Activated CD4-positive, alpha-beta memory T cell treated with anti-CD3 and anti-CD28 coated beads, Interleukin-2, amount 10 ng/mL, durations not matched to agents 7 days and 5 days (primary cell): Measurements from ENCODE around the gene EDDM13. TPM values are rescaled to one million over a fixed set of nuclear protein-coding genes. Genes with fewer than 3 reads are reported as not detected.
"Not testable (repeated sequence)": the region's sequence is repeated elsewhere in the genome, so short reads cannot be mapped to it uniquely, and the experiment has no call there.

ENCODE experiments used
- CTCF ChIA-PET: fragments of 350-600 bp; sonication (Branson Sonifier 250); formaldehyde crosslinking; loops from one replicate; lab custom pipeline; 2021; ENCODE audit warnings: antibody characterized with exemption, inconsistent platforms; lab: Charles Lee
- POLR2A ChIA-PET: fragments of 350-600 bp; sonication (Branson Sonifier 250); formaldehyde crosslinking; loops from one replicate; lab custom pipeline; 2021; ENCODE audit warnings: antibody characterized with exemption; lab: Charles Lee
- DNase-seq: peaks from one replicate; pipeline ENCODE4 v3.0.0-alpha.2; 2020
- H3K27ac Mint-ChIP-seq: one replicate; pipeline ENCODE4 v1.8.0; 2021; ENCODE audit warnings: mild to moderate bottlenecking, mixed read lengths
- H3K27me3 Mint-ChIP-seq: one replicate; pipeline ENCODE4 v1.8.0; 2021; ENCODE audit warnings: mixed read lengths
- H3K36me3 Mint-ChIP-seq: one replicate; pipeline ENCODE4 v1.8.0; 2021; ENCODE audit warnings: low read depth, mixed read lengths
- H3K4me1 Mint-ChIP-seq: one replicate; pipeline ENCODE4 v1.8.0; 2021; ENCODE audit warnings: mixed read lengths
- H3K4me3 Mint-ChIP-seq: one replicate; pipeline ENCODE4 v1.8.0; 2021; ENCODE audit warnings: mild to moderate bottlenecking, mixed read lengths
- H3K9me3 Mint-ChIP-seq: one replicate; pipeline ENCODE4 v1.8.0; 2021; ENCODE audit warnings: mixed read lengths
- total RNA-seq, 2 experiments: library from RNA; stranded (reverse); gene quantifications; one replicate each; pipeline ENCODE4 v1.2.3, GENCODE V29; 2021

The EDDM13 gene
- total RNA-seq, 2 experiments from 2014 or later = 1.4 to 2.9 TPM

DNA sequence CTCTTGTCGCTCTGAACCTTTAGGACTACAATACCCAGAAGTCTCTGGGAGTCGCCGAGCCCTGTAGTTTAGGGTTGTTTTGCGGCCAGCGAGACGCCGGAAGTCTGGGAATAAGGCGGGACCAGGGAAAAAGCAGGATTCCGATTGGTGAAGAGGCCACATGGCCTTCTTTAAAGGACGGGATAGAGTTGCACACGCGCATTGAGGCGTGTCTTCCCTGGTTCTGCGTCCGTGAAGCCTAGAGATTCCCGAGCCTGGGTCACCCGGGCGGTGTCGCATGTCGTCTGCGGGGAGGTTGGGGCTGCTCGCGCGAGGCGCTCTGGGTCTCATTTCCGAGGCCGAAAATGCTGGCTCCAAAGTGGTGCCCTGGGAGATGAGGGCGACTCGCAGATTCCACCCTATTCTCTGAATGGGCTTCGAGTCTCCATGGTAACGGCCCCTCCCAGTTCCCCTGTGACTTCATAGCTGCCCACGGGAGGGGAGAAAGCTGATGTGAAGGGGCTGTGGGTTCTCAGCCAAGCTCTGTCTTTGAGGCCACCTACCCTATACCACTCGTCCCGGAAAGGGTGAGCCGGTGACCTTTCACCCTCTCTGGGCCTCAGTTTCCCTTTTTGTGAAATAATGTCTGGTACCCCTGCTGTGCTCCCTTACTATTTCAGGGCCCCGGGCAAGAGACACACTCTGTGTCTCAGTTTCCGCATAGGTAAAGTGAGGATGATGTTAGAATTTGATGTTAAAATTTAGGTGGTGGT is 42.7 kb downstream of the EDDM13 start:
- H3K4me3 Mint-ChIP-seq = peak overlapping the region; percentile 81
- CTCF ChIA-PET = interaction anchor here (0.9 to 3.4 kb wide), 4 partner anchors 18 to 240 kb away, joined by 3 to 17 read pairs (median 5); no protein-coding TSS in a partner anchor
- peak overlapping the region; percentile 97 for H3K27ac Mint-ChIP-seq
- H3K4me1 Mint-ChIP-seq = peaks cover 23% of the 10 kb centered on the region
- no peaks in the 10 kb centered on the region for H3K9me3 Mint-ChIP-seq
- H3K27me3 Mint-ChIP-seq = no peaks in the 10 kb centered on the region
- DNase-seq = peak; percentile 93
- POLR2A ChIA-PET = interaction anchor here (0.6 to 2.2 kb wide), 4 partner anchors 62 to 250 kb away, joined by 3 to 9 read pairs (median 4); partner anchors contain the start of gene ZNF787
- H3K36me3 Mint-ChIP-seq = peaks cover 12% of the 10 kb centered on the region

DNA sequence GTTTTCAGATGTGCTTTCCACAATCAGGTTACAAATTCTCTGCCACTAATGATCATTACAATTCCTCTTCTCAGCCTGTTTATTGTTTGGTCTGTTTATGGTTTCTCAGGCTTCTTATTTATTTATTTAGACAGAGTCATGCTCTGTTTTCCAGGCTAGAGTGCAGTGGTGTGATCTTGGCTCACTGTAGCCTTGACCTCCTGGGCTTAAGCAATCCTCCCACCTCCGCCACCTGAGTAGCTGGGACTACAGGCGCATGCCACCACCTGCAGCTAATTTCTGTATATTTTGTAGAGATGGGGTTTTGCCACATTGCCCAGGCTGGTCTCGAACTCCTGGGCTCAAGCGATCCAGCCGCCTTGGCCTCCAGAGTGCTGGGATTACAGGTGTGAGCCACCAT is 44.2 kb downstream of the EDDM13 start:
- peaks cover 10% of the 10 kb centered on the region for H3K36me3 Mint-ChIP-seq

DNA sequence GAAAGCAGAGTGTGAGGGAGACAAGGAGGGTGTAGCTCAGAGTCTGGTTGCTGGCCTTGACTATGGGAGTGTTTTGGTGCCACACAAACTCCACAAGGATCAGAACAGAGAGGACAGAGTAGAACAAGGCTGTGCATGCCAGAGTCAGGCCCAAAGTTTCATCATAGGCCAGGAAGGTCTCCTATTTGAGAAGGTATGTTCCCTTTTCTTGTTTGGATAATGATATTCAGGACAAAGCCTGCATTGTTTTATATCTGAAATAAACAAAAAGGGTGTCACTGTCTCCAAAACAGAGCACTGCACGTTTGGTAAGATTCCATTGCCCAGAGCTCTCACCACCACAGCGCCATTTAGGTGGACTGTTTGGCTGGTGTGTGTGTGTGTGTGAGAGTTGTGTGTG is 45.2 kb downstream of the EDDM13 start:
- H3K9me3 Mint-ChIP-seq = no peaks in the 10 kb centered on the region
- DNase-seq = no peak
- ChIA-PET POLR2A (no interaction called here), CTCF (interaction anchor here (1.3 to 1.7 kb wide), 2 partner anchors 8 to 16 kb away, joined by 3 to 4 read pairs; no protein-coding TSS in a partner anchor)
- no peak overlapping the region for H3K4me3 Mint-ChIP-seq
- H3K4me1 Mint-ChIP-seq = peaks cover 18% of the 10 kb centered on the region
- no peak overlapping the region for H3K27ac Mint-ChIP-seq
- no peaks in the 10 kb centered on the region for H3K27me3 Mint-ChIP-seq
- H3K36me3 Mint-ChIP-seq = peaks cover 4% of the 10 kb centered on the region

More for the DNA sequence above, 44.2 kb downstream of the EDDM13 start:
- DNase-seq = no peak
- ChIA-PET POLR2A (no interaction called here), CTCF (no interaction called here)
- H3K27me3 Mint-ChIP-seq = no peaks in the 10 kb centered on the region
- H3K9me3 Mint-ChIP-seq = no peaks in the 10 kb centered on the region
- H3K4me1 Mint-ChIP-seq = peaks cover 23% of the 10 kb centered on the region
- no peak overlapping the region for H3K27ac Mint-ChIP-seq
- H3K4me3 Mint-ChIP-seq = no peak overlapping the region

DNA sequence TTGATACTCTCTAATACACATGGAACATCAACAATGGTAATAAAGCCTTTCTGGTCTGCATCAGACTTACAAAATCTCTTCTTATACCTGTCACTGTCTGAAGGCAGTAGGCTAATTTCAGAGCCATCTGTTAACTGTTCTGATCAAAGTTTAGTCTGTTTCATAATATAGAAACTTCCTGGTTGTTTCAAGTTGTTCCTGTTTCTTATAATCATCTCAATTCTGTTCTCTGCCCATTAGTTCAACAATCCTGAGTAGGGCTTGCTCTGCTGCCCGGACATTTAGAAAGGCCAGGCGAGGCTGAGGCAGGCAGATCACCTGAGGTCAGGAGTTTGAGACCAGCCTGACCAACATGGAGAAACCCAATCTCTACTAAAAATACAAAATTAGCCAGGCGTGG is 47.4 kb downstream of the EDDM13 start:
- CTCF ChIA-PET = no interaction called here
- Mint-ChIP-seq H3K4me3 (no peak overlapping the region), H3K36me3 (no peaks in the 10 kb centered on the region), H3K27ac (no peak overlapping the region), H3K9me3 (no peaks in the 10 kb centered on the region), H3K4me1 (peaks cover 6% of the 10 kb centered on the region), H3K27me3 (no peaks in the 10 kb centered on the region)
- DNase-seq = no peak
- POLR2A ChIA-PET = no interaction called here

DNA sequence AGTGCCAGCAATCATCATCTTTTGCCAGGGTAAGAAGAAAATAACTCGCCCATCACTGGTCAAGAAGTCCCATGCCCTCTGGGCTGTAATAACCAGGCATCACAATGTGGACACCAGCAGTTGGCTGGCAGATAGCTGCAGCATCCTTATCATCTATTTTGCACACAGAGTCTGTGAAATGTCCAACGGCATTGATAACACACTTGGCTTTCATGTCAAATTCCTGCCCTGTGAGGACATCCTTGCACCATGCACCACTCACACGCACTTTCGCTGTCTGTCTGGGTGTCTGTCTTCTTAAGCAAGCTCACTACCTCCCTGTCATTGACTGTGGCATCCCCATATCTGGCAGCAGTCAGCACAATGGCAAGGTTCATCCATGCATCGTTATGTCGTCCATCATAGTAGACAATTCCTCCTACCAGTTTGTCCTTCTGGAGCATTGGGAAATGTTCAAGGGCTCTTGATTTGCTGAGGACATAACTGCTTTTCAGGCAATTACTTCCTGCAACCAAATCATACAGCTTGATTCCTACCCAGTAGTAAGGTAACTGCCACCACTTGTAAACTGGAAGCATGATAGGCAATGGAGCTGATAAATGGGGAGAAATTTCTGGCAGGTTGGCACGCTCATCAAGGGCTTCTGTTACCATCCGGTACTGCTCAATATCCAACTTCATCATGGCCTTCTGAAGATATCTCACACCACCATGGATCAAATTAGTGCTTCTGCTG is 48.9 kb downstream of the EDDM13 start:
- POLR2A ChIA-PET = no interaction called here
- H3K27me3 Mint-ChIP-seq = no peaks in the 10 kb centered on the region
- DNase-seq = no peak
- H3K4me3 Mint-ChIP-seq = no peak overlapping the region
- no peaks in the 10 kb centered on the region for H3K9me3 Mint-ChIP-seq
- no peaks in the 10 kb centered on the region for H3K36me3 Mint-ChIP-seq
- CTCF ChIA-PET = interaction anchor here (1.0 kb wide), 2 partner anchors 12 to 27 kb away, joined by 4 to 5 read pairs; no protein-coding TSS in a partner anchor
- H3K4me1 Mint-ChIP-seq = no peaks in the 10 kb centered on the region
- H3K27ac Mint-ChIP-seq = no peak overlapping the region

DNA sequence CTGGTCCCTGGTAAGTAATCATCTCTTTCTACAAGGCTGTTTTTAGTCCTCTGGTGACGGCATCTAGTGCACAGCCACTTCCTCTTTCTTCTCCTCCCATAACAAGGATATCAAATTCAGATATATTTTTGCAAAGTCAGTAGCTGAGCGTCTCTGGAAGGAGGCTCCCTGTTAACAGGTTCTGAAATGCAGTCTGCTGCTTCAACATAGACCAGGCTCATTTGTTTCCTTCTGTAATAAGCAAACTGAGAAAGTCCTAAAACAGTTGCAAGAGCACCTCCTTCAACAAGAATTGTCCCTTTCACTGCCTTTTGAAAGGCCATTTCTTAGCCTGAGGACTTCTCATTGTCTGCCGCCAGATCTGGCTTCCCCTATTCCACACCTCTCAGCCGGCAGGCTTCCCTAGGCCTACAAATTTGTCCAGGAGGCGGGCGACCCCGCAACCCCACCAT is 49.5 kb downstream of the EDDM13 start:
- ChIA-PET POLR2A (no interaction called here), CTCF (interaction anchor here (1.0 kb wide), 2 partner anchors 12 to 27 kb away, joined by 4 to 5 read pairs; no protein-coding TSS in a partner anchor)
- no peak for DNase-seq
- no peaks in the 10 kb centered on the region for H3K36me3 Mint-ChIP-seq
- no peaks in the 10 kb centered on the region for H3K4me1 Mint-ChIP-seq
- H3K9me3 Mint-ChIP-seq = no peaks in the 10 kb centered on the region
- H3K4me3 Mint-ChIP-seq = no peak overlapping the region
- no peaks in the 10 kb centered on the region for H3K27me3 Mint-ChIP-seq
- no peak overlapping the region for H3K27ac Mint-ChIP-seq

DNA sequence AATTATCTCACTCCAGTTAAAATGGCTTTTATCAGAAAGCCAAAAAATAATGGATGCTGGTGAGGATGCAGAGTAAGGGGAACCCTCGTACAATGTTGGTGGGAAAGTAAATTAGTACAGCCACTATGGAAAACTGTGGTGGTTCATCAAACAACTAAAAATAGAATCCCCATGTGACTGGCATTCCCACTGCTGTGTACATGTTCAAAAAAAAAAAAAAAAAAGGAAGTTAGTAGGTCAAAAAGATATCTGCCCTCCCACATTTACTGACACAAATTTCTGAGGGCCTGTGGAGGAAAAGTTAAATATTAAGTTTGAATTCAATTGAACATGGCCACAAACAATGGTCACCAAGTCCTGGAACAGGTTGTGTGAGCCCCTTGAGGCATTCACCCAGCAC is 51.9 kb downstream of the EDDM13 start:
- ChIA-PET CTCF (interaction anchor here (0.5 kb wide), 1 partner anchor 37 kb away, joined by 4 read pairs; no protein-coding TSS in a partner anchor), POLR2A (no interaction called here)
- Mint-ChIP-seq H3K36me3 (no peaks in the 10 kb centered on the region), H3K4me1 (no peaks in the 10 kb centered on the region), H3K27me3 (no peaks in the 10 kb centered on the region), H3K4me3 (no peak overlapping the region), H3K27ac (no peak overlapping the region), H3K9me3 (no peaks in the 10 kb centered on the region)
- no peak for DNase-seq

DNA sequence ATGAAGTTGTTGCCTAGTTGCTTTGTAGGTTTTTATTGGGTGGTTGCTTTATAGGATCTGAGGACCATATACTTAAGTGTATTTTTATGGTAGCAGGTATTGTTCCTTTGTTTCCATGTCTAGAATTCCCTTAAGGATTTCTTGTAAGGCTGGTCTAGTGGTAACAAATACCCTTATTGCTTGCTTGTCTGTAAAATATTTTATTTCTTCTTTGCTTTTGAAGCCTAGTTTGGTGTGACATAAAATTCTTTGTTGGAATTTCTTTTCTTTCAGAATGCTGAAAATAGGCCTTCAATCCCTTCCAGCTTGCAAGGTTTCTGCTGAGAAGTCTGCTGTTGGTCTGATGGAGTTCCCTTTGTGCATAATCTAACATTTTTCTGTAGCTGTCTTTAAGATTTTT is 60.1 kb downstream of the EDDM13 start:
- no peak for DNase-seq
- H3K27ac Mint-ChIP-seq = no peak overlapping the region
- H3K36me3 Mint-ChIP-seq = no peaks in the 10 kb centered on the region

DNA sequence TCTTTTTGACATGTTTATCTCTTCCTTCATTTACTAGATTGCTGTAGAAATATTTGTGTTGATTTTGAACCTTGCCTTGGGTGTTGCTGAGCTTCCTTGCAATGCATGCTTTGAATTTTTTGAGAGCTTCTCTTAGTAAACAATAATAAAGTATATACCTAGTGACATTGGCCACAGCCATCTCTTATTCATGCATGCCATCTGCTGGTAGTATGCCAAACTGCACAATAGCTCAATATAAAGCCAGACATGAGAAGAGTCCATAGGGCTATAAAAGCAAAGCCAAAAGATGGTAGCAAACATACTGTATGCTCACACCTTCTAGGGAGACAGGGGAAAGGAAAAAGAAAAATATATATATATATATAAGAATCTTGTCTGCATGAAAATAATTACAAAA is 61.0 kb downstream of the EDDM13 start:
- Mint-ChIP-seq H3K36me3 (no peaks in the 10 kb centered on the region), H3K9me3 (no peaks in the 10 kb centered on the region), H3K4me1 (no peaks in the 10 kb centered on the region), H3K27ac (no peak overlapping the region), H3K4me3 (no peak overlapping the region), H3K27me3 (peaks cover 11% of the 10 kb centered on the region)
- DNase-seq = peak; percentile 44
- ChIA-PET POLR2A (interaction anchor here (0.7 to 1.1 kb wide), 3 partner anchors 80 to 701 kb away, joined by 3 to 4 read pairs (median 4); no protein-coding TSS in a partner anchor), CTCF (interaction anchor here (0.5 to 5.1 kb wide), 23 partner anchors 12 to 701 kb away, joined by 3 to 155 read pairs (median 3); partner anchors contain the start of gene ZSCAN5A)

More for the DNA sequence above, 60.1 kb downstream of the EDDM13 start:
- Mint-ChIP-seq H3K27me3 (peaks cover 11% of the 10 kb centered on the region), H3K4me1 (no peaks in the 10 kb centered on the region), H3K4me3 (no peak overlapping the region), H3K9me3 (no peaks in the 10 kb centered on the region)
- ChIA-PET CTCF (interaction anchor here (0.6 to 5.1 kb wide), 16 partner anchors 13 to 700 kb away, joined by 3 to 155 read pairs (median 4); partner anchors contain the start of gene ZSCAN5A), POLR2A (interaction anchor here (0.7 kb wide), 1 partner anchor 700 kb away, joined by 4 read pairs; no protein-coding TSS in a partner anchor)

DNA sequence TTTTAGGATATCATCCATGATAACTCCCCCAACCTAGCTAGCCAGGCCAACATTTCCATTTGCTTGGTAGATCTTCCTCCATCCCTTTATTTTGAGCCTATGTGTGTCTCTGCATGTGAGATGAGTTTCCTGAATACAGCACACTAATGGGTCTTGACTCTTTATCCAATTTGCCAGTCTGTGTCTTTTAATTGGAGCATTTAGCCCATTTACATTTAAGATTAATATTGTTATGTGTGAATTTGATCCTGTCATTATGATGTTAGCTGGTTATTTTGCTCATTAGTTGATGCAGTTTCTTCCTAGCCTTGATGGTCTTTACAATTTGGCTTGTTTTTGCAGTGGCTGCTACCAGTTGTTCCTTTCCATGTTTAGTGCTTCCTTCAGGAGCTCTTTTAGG is 62.8 kb downstream of the EDDM13 start:
- H3K36me3 Mint-ChIP-seq, H3K27me3 Mint-ChIP-seq, H3K4me1 Mint-ChIP-seq, DNase-seq, H3K4me3 Mint-ChIP-seq, H3K27ac Mint-ChIP-seq, POLR2A ChIA-PET, H3K9me3 Mint-ChIP-seq: not testable (repeated sequence)
- CTCF ChIA-PET = interaction anchor here (0.7 to 5.1 kb wide), 2 partner anchors 81 to 254 kb away, joined by 3 to 155 read pairs; no protein-coding TSS in a partner anchor

DNA sequence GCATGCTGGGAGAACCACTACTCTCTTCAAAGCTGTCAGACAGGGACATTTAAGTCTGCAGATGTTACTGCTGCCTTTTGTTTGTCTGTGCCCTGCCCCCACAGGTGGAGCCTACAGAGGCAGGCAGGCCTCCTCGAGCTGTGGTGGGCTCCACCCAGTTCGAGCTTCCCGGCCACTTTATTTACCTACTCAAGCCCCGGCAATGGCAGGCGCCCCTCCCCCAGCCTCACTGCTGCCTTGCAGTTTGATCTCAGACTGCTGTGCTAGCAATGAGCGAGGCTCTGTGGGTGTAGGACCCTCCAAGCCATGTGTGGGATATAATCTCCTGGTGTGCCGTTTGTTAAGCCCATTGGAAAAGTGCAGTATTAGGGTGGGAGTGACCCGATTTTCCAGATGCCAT is 64.5 kb downstream of the EDDM13 start:
- H3K27me3 Mint-ChIP-seq, H3K4me3 Mint-ChIP-seq, H3K4me1 Mint-ChIP-seq, H3K36me3 Mint-ChIP-seq, POLR2A ChIA-PET, H3K27ac Mint-ChIP-seq, DNase-seq, CTCF ChIA-PET: not testable (repeated sequence)
- H3K9me3 Mint-ChIP-seq = peaks cover 12% of the 10 kb centered on the region

DNA sequence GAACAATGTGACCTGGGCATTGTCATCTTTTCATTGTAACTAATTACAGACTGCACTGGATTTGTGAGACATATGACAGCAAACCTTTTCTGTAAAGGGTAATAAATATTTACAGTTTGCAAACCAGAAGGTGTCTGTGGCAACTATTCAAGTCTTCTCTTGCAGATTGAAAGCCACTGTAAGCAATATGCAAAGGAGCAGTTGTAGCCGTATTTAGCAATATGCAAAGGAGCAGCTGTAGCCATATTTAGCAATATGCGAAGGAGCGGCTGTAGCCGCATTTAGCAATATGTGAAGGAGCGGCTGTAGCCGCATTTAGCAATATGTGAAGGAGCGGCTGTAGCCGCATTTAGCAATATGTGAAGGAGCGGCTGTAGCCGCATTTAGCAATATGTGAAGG is 66.5 kb downstream of the EDDM13 start:
- peaks cover 19% of the 10 kb centered on the region for H3K9me3 Mint-ChIP-seq
- CTCF ChIA-PET, H3K27ac Mint-ChIP-seq, POLR2A ChIA-PET, H3K36me3 Mint-ChIP-seq, H3K4me1 Mint-ChIP-seq, H3K27me3 Mint-ChIP-seq, DNase-seq, H3K4me3 Mint-ChIP-seq: not testable (repeated sequence)

DNA sequence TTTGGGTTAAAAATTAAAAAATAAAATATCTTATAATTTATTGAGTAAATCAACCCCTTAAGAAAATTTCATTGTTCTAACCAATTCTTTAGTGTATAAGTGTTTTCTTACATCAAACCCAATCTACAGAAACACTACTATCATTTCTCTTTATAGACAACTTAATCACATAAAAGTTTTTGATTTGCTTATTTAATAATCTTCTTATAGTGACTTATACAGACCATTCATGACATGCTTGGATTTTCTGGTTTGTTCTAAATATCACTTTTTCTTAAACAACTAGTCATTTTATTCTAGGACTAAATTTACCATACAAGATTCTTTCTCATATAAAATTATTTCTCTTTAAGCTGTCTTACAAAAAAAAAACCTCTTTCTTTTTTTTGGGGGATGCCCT is 69.4 kb downstream of the EDDM13 start:
- H3K4me3 Mint-ChIP-seq = no peak overlapping the region
- ChIA-PET POLR2A (no interaction called here), CTCF (interaction anchor here (0.9 to 1.2 kb wide), 2 partner anchors 32 to 88 kb away, joined by 3 read pairs; no protein-coding TSS in a partner anchor)
- H3K4me1 Mint-ChIP-seq = no peaks in the 10 kb centered on the region
- no peak overlapping the region for H3K27ac Mint-ChIP-seq
- no peak for DNase-seq
- no peaks in the 10 kb centered on the region for H3K27me3 Mint-ChIP-seq
- H3K36me3 Mint-ChIP-seq = no peaks in the 10 kb centered on the region
- H3K9me3 Mint-ChIP-seq = peaks cover 19% of the 10 kb centered on the region
